ENCODE results near the gene CORIN. TPM values are rescaled to one million over a fixed set of nuclear protein-coding genes. Genes with fewer than 3 reads are reported as not detected.

CORIN gene
- total and polyA plus RNA-seq, 8 donors: 0.05 to 1.1 (median 0.23) TPM; not detected in 1

- no peaks in the 10 kb centered on the region for H3K36me3 ChIP-seq
- no peak for DNase-seq
- TF ChIP-seq CTCF (IDR thresholded peaks at IDR 0.05): no peak
- H3K4me3 ChIP-seq: no peak overlapping the region
- FAIRE-seq: no peak
- no peaks in the 10 kb centered on the region for H3K27me3 ChIP-seq
- intact Hi-C loops (cut with DNase I): no loop called here
- 67 to 78% methylated on average over 4 of the region's 4 CpGs for WGBS, 2 donors
- ATAC-seq: no peak
- H3K27ac ChIP-seq: no peak overlapping the region
- H3K4me1 ChIP-seq: no peaks in the 10 kb centered on the region
- no peaks in the 10 kb centered on the region for H3K9me3 ChIP-seq
Observed at GRCh38 chr4:47615385-47615784, 222.5 kb downstream of the CORIN start.

- Histone ChIP-seq H3K4me1 (no peaks in the 10 kb centered on the region), H3K27me3 (no peaks in the 10 kb centered on the region), H3K36me3 (no peaks in the 10 kb centered on the region), H3K4me3 (no peak overlapping the region), H3K27ac (no peak overlapping the region), H3K9me3 (no peaks in the 10 kb centered on the region)
- FAIRE-seq: no peak
- no peak for DNase-seq
- ATAC-seq: no peak
- TF ChIP-seq CTCF (IDR thresholded peaks at IDR 0.05): no peak
- intact Hi-C loops (cut with DNase I): no loop called here
- 57 to 61% methylated on average over 4 of the region's 4 CpGs for WGBS, 2 donors
Observed at GRCh38 chr4:47612116-47613023, 225.5 kb downstream of the CORIN start.

GRCh38 chr4:47606482-47606881 lies 231.4 kb downstream of the CORIN start:
- H3K27me3 ChIP-seq: no peaks in the 10 kb centered on the region
- H3K27ac ChIP-seq: no peak overlapping the region
- no peak for TF ChIP-seq CTCF (IDR thresholded peaks at IDR 0.05)
- 87 to 89% methylated on average over 3 of the region's 3 CpGs for WGBS, 2 donors
- no peak overlapping the region for H3K4me3 ChIP-seq
- no peaks in the 10 kb centered on the region for H3K4me1 ChIP-seq
- ATAC-seq (no peak), FAIRE-seq (no peak), DNase-seq (no peak)
- no peaks in the 10 kb centered on the region for H3K9me3 ChIP-seq
- no peaks in the 10 kb centered on the region for H3K36me3 ChIP-seq
- intact Hi-C loops (cut with DNase I): no loop called here

- Histone ChIP-seq H3K27me3 (no peaks in the 10 kb centered on the region), H3K27ac (no peak overlapping the region), H3K9me3 (no peaks in the 10 kb centered on the region), H3K4me3 (no peak overlapping the region), H3K4me1 (no peaks in the 10 kb centered on the region), H3K36me3 (no peaks in the 10 kb centered on the region)
- intact Hi-C loops (cut with DNase I): no loop called here
- DNase-seq (no peak), FAIRE-seq (no peak), ATAC-seq (no peak)
- no peak for TF ChIP-seq CTCF (IDR thresholded peaks at IDR 0.05)
- WGBS, 2 donors: 82 to 94% methylated on average over 3 of the region's 3 CpGs
Observed at GRCh38 chr4:47598896-47599295, 239.0 kb downstream of the CORIN start.

GRCh38 chr4:47598320-47598719 lies 239.5 kb downstream of the CORIN start:
- intact Hi-C loops (cut with DNase I): no loop called here

More at GRCh38 chr4:47598320-47598719, 239.5 kb downstream of the CORIN start:
- ATAC-seq (no peak), FAIRE-seq (no peak), DNase-seq (no peak)
- Histone ChIP-seq H3K4me1 (no peaks in the 10 kb centered on the region), H3K27ac (no peak overlapping the region), H3K36me3 (no peaks in the 10 kb centered on the region), H3K9me3 (no peaks in the 10 kb centered on the region), H3K4me3 (no peak overlapping the region), H3K27me3 (no peaks in the 10 kb centered on the region)
- WGBS, 2 donors: 76 to 78% methylated on average over 1 of the region's 1 CpG
- TF ChIP-seq CTCF (IDR thresholded peaks at IDR 0.05): no peak
